ENCODE results near the gene CRABP1.

DNA sequence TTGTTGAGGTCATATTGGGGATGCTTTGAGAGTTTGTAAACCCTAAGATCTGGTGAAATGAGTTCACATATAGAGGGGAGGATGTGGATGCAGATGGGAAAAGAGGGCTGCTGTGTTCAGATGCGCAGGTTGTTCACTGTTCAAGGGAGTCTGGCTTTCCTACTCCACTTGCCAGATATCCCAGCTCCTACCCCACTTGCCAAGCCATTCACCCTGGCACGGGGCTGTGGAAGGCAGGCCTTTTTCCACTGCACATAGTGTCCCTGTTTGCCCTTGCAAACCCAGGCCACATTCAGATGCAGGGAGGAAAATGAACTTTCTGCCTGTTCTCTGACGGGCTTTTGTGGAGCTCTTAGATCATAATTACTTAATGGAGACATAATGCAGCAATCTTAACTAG lies 29.0 kb downstream of the CRABP1 start:
- no peak for TF ChIP-seq EZH2 (IDR thresholded peaks at IDR 0.05)
- TF ChIP-seq POLR2AphosphoS5 (IDR thresholded peaks at IDR 0.05; ENCODE audit: borderline replicate concordance, low read depth, low read length): no peak
